T follicular helper cell (primary cell): Measurements from ENCODE around the gene PADI3.

Experiments
- DNase-seq: peaks from one replicate; pipeline ENCODE4 v3.0.0-alpha.2; 2020; ENCODE audit warnings: low read depth

PADI3 gene

GRCh38 chr1:17243274-17243673, 5.6 kb upstream of the PADI3 start:
- DNase-seq: no peak

- DNase-seq: no peak
Measured at GRCh38 chr1:17244821-17245740, 3.8 kb upstream of the PADI3 start.

GRCh38 chr1:17245816-17246325, 3.0 kb upstream of the PADI3 start:
- no peak for DNase-seq

- DNase-seq: no peak
Measured at GRCh38 chr1:17246971-17247370, 1.9 kb upstream of the PADI3 start.

GRCh38 chr1:17250601-17251000, 1.7 kb downstream of the PADI3 start:
- DNase-seq: no peak

GRCh38 chr1:17251246-17251645, 2.3 kb downstream of the PADI3 start:
- DNase-seq: no peak

- no peak for DNase-seq
Measured at GRCh38 chr1:17251701-17252376, 2.9 kb downstream of the PADI3 start.

GRCh38 chr1:17255336-17255735, 6.4 kb downstream of the PADI3 start:
- no peak for DNase-seq

- DNase-seq: no peak
Measured at GRCh38 chr1:17258116-17258757, 9.3 kb downstream of the PADI3 start.

- no peak for DNase-seq
Measured at GRCh38 chr1:17258758-17259130, 9.8 kb downstream of the PADI3 start.

- DNase-seq: no peak
Measured at GRCh38 chr1:17259233-17259873, 10.5 kb downstream of the PADI3 start.

- no peak for DNase-seq
Measured at GRCh38 chr1:17260264-17260663, 11.4 kb downstream of the PADI3 start.

- DNase-seq: no peak
Measured at GRCh38 chr1:17260738-17261137, 11.8 kb downstream of the PADI3 start.

GRCh38 chr1:17263936-17264335, 15.0 kb downstream of the PADI3 start:
- no peak for DNase-seq

GRCh38 chr1:17264470-17264869, 15.6 kb downstream of the PADI3 start:
- no peak for DNase-seq

- DNase-seq: no peak
Measured at GRCh38 chr1:17265162-17265561, 16.3 kb downstream of the PADI3 start.

GRCh38 chr1:17265950-17266349, 17.1 kb downstream of the PADI3 start:
- no peak for DNase-seq

GRCh38 chr1:17270891-17271765, 22.2 kb downstream of the PADI3 start:
- DNase-seq: no peak

- DNase-seq: no peak
Measured at GRCh38 chr1:17272066-17272465, 23.2 kb downstream of the PADI3 start.

GRCh38 chr1:17272646-17273045, 23.7 kb downstream of the PADI3 start:
- DNase-seq: no peak

GRCh38 chr1:17273096-17273495, 24.2 kb downstream of the PADI3 start:
- DNase-seq: no peak
